H1 (cell line): Measurements from ENCODE around the gene CANX. TPM values are rescaled to one million over a fixed set of nuclear protein-coding genes. Genes with fewer than 3 reads are reported as not detected.

ENCODE experiments used
- CTCF ChIA-PET: fragments of 300-600 bp; sonication (Branson Sonifier 250); formaldehyde crosslinking; loops from one replicate; lab custom pipeline; 2021; ENCODE audit not compliant: partially characterized antibody; lab: Charles Lee
- POLR2A ChIA-PET: fragments of 300-600 bp; sonication (Branson Sonifier 250); formaldehyde crosslinking; loops from one replicate; lab custom pipeline; 2021; ENCODE audit warnings: inconsistent platforms; ENCODE audit not compliant: partially characterized antibody; lab: Charles Lee
- DNase-seq, 2 experiments: peaks; one replicate each; pipeline versions ENCODE4 v3.0.0 to v3.0.0-alpha.2; 2010 to 2022; ENCODE audit warnings: low spot score in 2 of 2, low read depth in 1 of 2, mixed read lengths in 1 of 2
- FAIRE-seq: peaks from 2 replicates; lab custom pipeline; 2011; peaks lifted over from hg19 to GRCh38; lab: Jason Lieb, UNC
- H2AFZ ChIP-seq: 2 replicates; pipeline ENCODE4 v1.8.1; 2012; ENCODE audit warnings: low read length, inconsistent platforms
- H2AK5ac ChIP-seq: 2 replicates; pipeline ENCODE4 v1.6.1; 2013; ENCODE audit warnings: low read depth, low read length
- H2BK120ac ChIP-seq: replicated peaks from 2 replicates; pipeline ENCODE3; 2013; ENCODE audit warnings: low read depth, low read length, inconsistent platforms
- H2BK12ac ChIP-seq: 2 replicates; pipeline ENCODE4 v1.6.1; 2013; ENCODE audit warnings: low read depth, low read length
- H2BK15ac ChIP-seq: 2 replicates; pipeline ENCODE4 v1.6.1; 2013; ENCODE audit warnings: low read length
- H2BK20ac ChIP-seq: 2 replicates; pipeline ENCODE4 v1.6.1; 2013; ENCODE audit warnings: low read length
- H2BK5ac ChIP-seq: 2 replicates; pipeline ENCODE4 v1.6.1; 2013; ENCODE audit warnings: low read depth, low read length
- H3K14ac ChIP-seq: 2 replicates; pipeline ENCODE4 v1.6.1; 2013; ENCODE audit warnings: inconsistent platforms; ENCODE audit not compliant: insufficient read length
- H3K18ac ChIP-seq: 2 replicates; pipeline ENCODE4 v1.6.1; 2013; ENCODE audit warnings: low read length; ENCODE audit errors: extremely low read depth
- H3K23ac ChIP-seq: 2 replicates; pipeline ENCODE4 v1.6.1; 2013; ENCODE audit warnings: inconsistent platforms; ENCODE audit not compliant: insufficient read length
- H3K23me2 ChIP-seq: 2 replicates; pipeline ENCODE4 v1.6.1; 2013; ENCODE audit warnings: low read depth, low read length
- H3K27ac ChIP-seq: 2 replicates; pipeline ENCODE4 v1.6.1; 2011; ENCODE audit warnings: low read depth, low read length, inconsistent platforms
- H3K27me3 ChIP-seq, 4 experiments: replicated peaks in 1 of 4; 1 replicate in 1 of 4; 2 replicates in 3 of 4; pipeline versions ENCODE4 v1.6.1 to v1.8.1; 2011 to 2013; ENCODE audit warnings: low read length in 3 of 4, mild to moderate bottlenecking in 3 of 4, inconsistent platforms in 2 of 4, mixed read lengths in 2 of 4, moderate library complexity in 1 of 4; ENCODE audit not compliant: control insufficient read depth in 3 of 4, insufficient read depth in 3 of 4; ENCODE audit errors: extremely low read depth in 1 of 4
- H3K36me3 ChIP-seq, 4 experiments: 2 replicates each; pipeline versions ENCODE4 v1.6.1 to v1.8.1; 2011 to 2013; ENCODE audit warnings: mild to moderate bottlenecking in 4 of 4, low read length in 3 of 4, moderate library complexity in 2 of 4, control low read depth in 1 of 4, inconsistent platforms in 1 of 4; ENCODE audit not compliant: insufficient read depth in 4 of 4, control insufficient read depth in 2 of 4
- H3K4ac ChIP-seq: replicated peaks from 2 replicates; pipeline ENCODE3; 2013; ENCODE audit warnings: low read length, low read depth, mixed read lengths, inconsistent platforms; ENCODE audit not compliant: insufficient read length
- H3K4me1 ChIP-seq, 4 experiments: replicated peaks in 1 of 4; 1 replicate in 1 of 4; 2 replicates in 3 of 4; pipeline versions ENCODE4 v1.6.1 to v1.8.1; 2011 to 2013; ENCODE audit warnings: low read length in 3 of 4, inconsistent platforms in 2 of 4, mixed read lengths in 1 of 4; ENCODE audit not compliant: insufficient read depth in 4 of 4, control insufficient read depth in 3 of 4
- H3K4me2 ChIP-seq, 2 experiments: 2 replicates each; pipeline versions ENCODE4 v1.6.1 to v1.8.1; 2011 to 2013; ENCODE audit warnings: low read depth in 2 of 2, low read length in 2 of 2, control low read depth in 1 of 2, inconsistent platforms in 1 of 2, mild to moderate bottlenecking in 1 of 2; ENCODE audit not compliant: insufficient read depth in 1 of 2
- H3K4me3 ChIP-seq, 4 experiments: fragments of 200-600, 300-600 bp in 1 of 4; sonication (generic), shearing (Covaris generic), sonication (Bioruptor Twin) in 1 of 4; 2 replicates each; pipeline versions ENCODE4 v1.5.1 to v1.8.1; 2011 to 2016; ENCODE audit warnings: low read length in 4 of 4, low read depth in 3 of 4, control low read depth in 2 of 4, inconsistent platforms in 2 of 4, mild to moderate bottlenecking in 2 of 4, mixed read lengths in 1 of 4, moderate library complexity in 1 of 4; ENCODE audit not compliant: insufficient read depth in 2 of 4; ENCODE audit errors: extremely low read depth in 1 of 4
- H3K56ac ChIP-seq: replicated peaks from 2 replicates; pipeline ENCODE3; 2013; ENCODE audit warnings: low read depth, mild to moderate bottlenecking, mixed read lengths, low read length, inconsistent platforms; ENCODE audit not compliant: insufficient read length
- H3K79me1 ChIP-seq: 2 replicates; pipeline ENCODE4 v1.6.1; 2013; ENCODE audit warnings: low read depth, low read length, control low read depth
- H3K79me2 ChIP-seq, 2 experiments: 2 replicates each; pipeline versions ENCODE4 v1.6.1 to v1.8.1; 2012 to 2013; ENCODE audit warnings: low read length in 2 of 2, mild to moderate bottlenecking in 2 of 2, inconsistent platforms in 1 of 2; ENCODE audit not compliant: insufficient read depth in 2 of 2, control insufficient read depth in 1 of 2
- H3K9ac ChIP-seq, 4 experiments: replicated peaks in 1 of 4; 1 replicate in 1 of 4; 2 replicates in 3 of 4; pipeline versions ENCODE4 v1.6.1 to v1.8.1; 2011 to 2013; ENCODE audit warnings: low read depth in 3 of 4, low read length in 3 of 4, control low read depth in 2 of 4, mild to moderate bottlenecking in 2 of 4, moderate library complexity in 2 of 4, inconsistent platforms in 1 of 4; ENCODE audit errors: extremely low read depth in 1 of 4
- H3K9me3 ChIP-seq, 2 experiments: 2 replicates each; pipeline versions ENCODE4 v1.6.1 to v1.8.1; 2012 to 2013; ENCODE audit warnings: mild to moderate bottlenecking in 2 of 2, moderate library complexity in 2 of 2, control low read depth in 1 of 2, inconsistent platforms in 1 of 2, low read depth in 1 of 2, low read length in 1 of 2, mixed read lengths in 1 of 2; ENCODE audit not compliant: insufficient read depth in 2 of 2
- H4K20me1 ChIP-seq, 2 experiments: replicated peaks in 1 of 2; 2 replicates each; pipeline versions ENCODE3 to v1.8.1; 2011 to 2013; ENCODE audit warnings: inconsistent platforms in 2 of 2, low read length in 2 of 2, mild to moderate bottlenecking in 1 of 2; ENCODE audit not compliant: insufficient read depth in 2 of 2, control insufficient read depth in 1 of 2
- H4K5ac ChIP-seq: 2 replicates; pipeline ENCODE4 v1.6.1; 2013; ENCODE audit warnings: low read length, low read depth, mixed read lengths, inconsistent platforms; ENCODE audit not compliant: insufficient read length
- H4K8ac ChIP-seq: 2 replicates; pipeline ENCODE4 v1.8.0; 2013; ENCODE audit warnings: mild to moderate bottlenecking, moderate library complexity, low read length, inconsistent platforms; ENCODE audit not compliant: insufficient read depth; ENCODE audit errors: extremely low read depth
- H4K91ac ChIP-seq: replicated peaks from 2 replicates; pipeline ENCODE3; 2013; ENCODE audit warnings: low read length, mixed read lengths, inconsistent platforms; ENCODE audit not compliant: insufficient read length
- BACH1 ChIP-seq: IDR thresholded peaks from 2 replicates; pipeline ENCODE4 v1.6.1; 2012; ENCODE audit warnings: low read length, improper control_type of control experiment
- EP300 ChIP-seq, 2 experiments: IDR thresholded peaks; 1 replicate in 1 of 2; 2 replicates in 1 of 2; pipeline ENCODE4 v1.6.1; 2011 to 2012; ENCODE audit warnings: low read depth in 2 of 2, low read length in 2 of 2, mild to moderate bottlenecking in 2 of 2, borderline replicate concordance in 1 of 2, inconsistent platforms in 1 of 2, moderate library complexity in 1 of 2
- GTF2F1 ChIP-seq: IDR thresholded peaks from 2 replicates; pipeline ENCODE4 v1.6.1; 2012; ENCODE audit warnings: low read depth, low read length, improper control_type of control experiment, borderline replicate concordance
- KDM5A ChIP-seq: fragments of 200-600 bp; IDR thresholded peaks from 2 replicates; pipeline ENCODE4 v1.7.1; 2012; ENCODE audit warnings: mild to moderate bottlenecking, low read length, inconsistent platforms, mixed read lengths
- SP2 ChIP-seq: IDR thresholded peaks from 2 replicates; pipeline ENCODE4 v1.6.1; 2012; ENCODE audit warnings: mild to moderate bottlenecking, low read length, inconsistent platforms
- ZNF274 ChIP-seq: IDR thresholded peaks from 2 replicates; pipeline ENCODE4 v1.7.0; 2012; ENCODE audit warnings: low read length, borderline replicate concordance; ENCODE audit errors: extremely low read depth
- WGBS, 2 experiments: shearing (Covaris generic) in 1 of 2; methylation state at CpG; one replicate each; pipeline versions ENCODE4 v1.1.6 to v1.1.7; 2013 to 2015; ENCODE audit warnings: low lambda C conversion rate in 2 of 2, mixed read lengths in 2 of 2, inconsistent platforms in 1 of 2, low coverage in 1 of 2, missing lambda C conversion rate in 1 of 2; ENCODE audit not compliant: insufficient replicate concordance in 2 of 2, insufficient coverage in 1 of 2, insufficient read length in 1 of 2; ENCODE audit errors: extremely low coverage in 1 of 2, missing lambda C conversion rate in 1 of 2; 5-methylcytosine and 5-hydroxymethylcytosine counted together
- polyA plus RNA-seq, 7 experiments: library from polyadenylated mRNA; depleted of rRNA in 3 of 7; stranded (reverse) in 5 of 7; unstranded in 2 of 7; fragments of >200 nt in 5 of 7; fragments of 200-250 nt in 2 of 7; gene quantifications; 1 replicate in 5 of 7; 2 replicates in 1 of 7; 4 replicates in 1 of 7; pipeline versions ENCODE4 v1.2.1 to v1.2.3, GENCODE V29; 2011 to 2013; ENCODE audit warnings: missing spikeins in 2 of 7, mixed read lengths in 2 of 7
- total RNA-seq: library from RNA; stranded (reverse); fragmentation: NEBNext Ultra II Directional; extraction: Animal tissue kit (Norgen Biotek cat#: 25700); gene quantifications from 2 replicates; pipeline ENCODE4 v1.2.1, GENCODE V29; 2021
- TF ChIP-seq, protein P1 (sequence below): IDR thresholded peaks from 2 replicates; pipeline ENCODE4 v1.6.1; 2012; ENCODE audit warnings: low read length, inconsistent platforms
- TF ChIP-seq, protein P2 (sequence below): IDR thresholded peaks from 2 replicates; pipeline ENCODE4 v1.6.1; 2011; ENCODE audit warnings: low read length, improper control_type of control experiment

The CANX gene
- total and polyA plus RNA-seq, 2 of the 8 experiments (the other 6 are each of a cell fraction or from before 2014, with no cell fraction given): 136 to 691 TPM

DNA sequence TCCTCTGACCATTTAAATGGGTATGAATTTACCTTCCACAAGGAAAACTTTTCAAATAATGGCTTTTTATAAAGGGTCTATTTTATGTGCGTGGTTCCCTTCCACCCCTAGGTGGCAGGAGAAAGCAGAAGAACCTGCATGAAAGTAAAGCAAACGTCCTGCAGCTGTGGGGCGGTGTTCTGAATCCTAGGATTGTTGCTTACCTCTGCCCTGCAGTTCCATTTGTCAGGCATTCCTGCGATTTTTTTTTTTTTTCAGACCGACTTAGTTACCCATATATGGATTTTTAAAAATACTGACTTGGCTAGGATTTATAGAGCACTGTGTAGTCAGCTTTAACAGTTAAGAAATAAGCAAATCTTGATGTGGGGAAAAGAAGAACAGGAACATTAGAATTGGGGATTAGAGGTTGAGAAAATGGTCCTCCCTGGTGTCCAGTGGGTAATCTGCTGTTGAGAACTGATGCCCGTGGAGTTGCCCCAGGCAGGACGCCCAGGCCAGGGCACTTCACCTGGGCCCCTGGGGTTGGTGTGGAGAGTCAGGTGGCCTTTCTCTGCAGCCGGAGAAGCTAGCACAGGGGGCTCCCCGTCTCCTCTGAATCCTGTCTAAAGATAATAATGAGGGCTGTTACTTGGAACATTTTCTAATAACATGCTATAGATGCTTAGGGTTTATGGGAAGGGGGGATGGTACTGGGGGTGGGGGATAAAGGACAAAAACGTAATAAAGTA, 64.6 kb downstream of the CANX start:
- ChIA-PET POLR2A (interaction anchor here (0.6 to 2.5 kb wide), 7 partner anchors 13 to 150 kb away, joined by 3 to 10 read pairs (median 4); partner anchors contain the start of gene HNRNPH1), CTCF (interaction anchor here (0.6 to 4.9 kb wide), 34 partner anchors 9 to 1010 kb away, joined by 3 to 32 read pairs (median 4); partner anchors contain the start of gene LTC4S)
- Histone ChIP-seq H2BK15ac (no peak overlapping the region), H3K9me3 (no peaks in the 10 kb centered on the region), H2BK20ac (no peak overlapping the region), H4K91ac (no peak overlapping the region), H2BK120ac (no peak overlapping the region), H4K5ac (no peak overlapping the region), H2AFZ (no peak overlapping the region), H3K4me2 (no peak overlapping the region), H3K4me3 (no peak overlapping the region), H4K20me1 (peaks cover 24 to 34% of the 10 kb centered on the region in 2 experiments), H3K27ac (no peak overlapping the region), H3K56ac (no peak overlapping the region), H3K18ac (no peak overlapping the region), H2BK12ac (no peak overlapping the region), H3K23me2 (no peaks in the 10 kb centered on the region), H3K9ac (no peak overlapping the region), H3K79me1 (peaks cover 21% of the 10 kb centered on the region), H3K23ac (no peak overlapping the region), H3K36me3 (peaks cover 14 to 25% (median 16%) of the 10 kb centered on the region in 4 experiments), H2AK5ac (no peak overlapping the region), H3K14ac (no peak overlapping the region), H3K79me2 (peaks cover 3 to 76% of the 10 kb centered on the region in 2 experiments; a peak in 3 of 4 replicates), H3K27me3 (no peaks in the 10 kb centered on the region), H4K8ac (no peak overlapping the region), H3K4ac (no peak overlapping the region), H3K4me1 (peaks cover 3 to 19% (median 5%) of the 10 kb centered on the region in 4 experiments), H2BK5ac (0 out of 2 replicates have a peak overlapping the region, but pooled peaks have one; percentile 36)
- FAIRE-seq: peak; percentile 77
- no peak for DNase-seq
- 43% methylated on average over 10 of the region's 10 CpGs; no CpG with 5 or more reads in 1 of the 2 experiments for WGBS, 2 experiments
- TF ChIP-seq EP300 (IDR thresholded peaks at IDR 0.05; ENCODE audit: borderline replicate concordance in 1 of 2, low read depth in 2 of 2, low read length in 2 of 2): no peak
- no peak for TF ChIP-seq GTF2F1
- TF ChIP-seq, protein P1, sequence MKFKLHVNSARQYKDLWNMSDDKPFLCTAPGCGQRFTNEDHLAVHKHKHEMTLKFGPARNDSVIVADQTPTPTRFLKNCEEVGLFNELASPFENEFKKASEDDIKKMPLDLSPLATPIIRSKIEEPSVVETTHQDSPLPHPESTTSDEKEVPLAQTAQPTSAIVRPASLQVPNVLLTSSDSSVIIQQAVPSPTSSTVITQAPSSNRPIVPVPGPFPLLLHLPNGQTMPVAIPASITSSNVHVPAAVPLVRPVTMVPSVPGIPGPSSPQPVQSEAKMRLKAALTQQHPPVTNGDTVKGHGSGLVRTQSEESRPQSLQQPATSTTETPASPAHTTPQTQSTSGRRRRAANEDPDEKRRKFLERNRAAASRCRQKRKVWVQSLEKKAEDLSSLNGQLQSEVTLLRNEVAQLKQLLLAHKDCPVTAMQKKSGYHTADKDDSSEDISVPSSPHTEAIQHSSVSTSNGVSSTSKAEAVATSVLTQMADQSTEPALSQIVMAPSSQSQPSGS: no peak
- no peak for TF ChIP-seq KDM5A
- 0 out of 2 replicates have a peak, but pooled peaks have one; percentile 15 for TF ChIP-seq BACH1
- no peak for TF ChIP-seq ZNF274
- TF ChIP-seq, protein P2, sequence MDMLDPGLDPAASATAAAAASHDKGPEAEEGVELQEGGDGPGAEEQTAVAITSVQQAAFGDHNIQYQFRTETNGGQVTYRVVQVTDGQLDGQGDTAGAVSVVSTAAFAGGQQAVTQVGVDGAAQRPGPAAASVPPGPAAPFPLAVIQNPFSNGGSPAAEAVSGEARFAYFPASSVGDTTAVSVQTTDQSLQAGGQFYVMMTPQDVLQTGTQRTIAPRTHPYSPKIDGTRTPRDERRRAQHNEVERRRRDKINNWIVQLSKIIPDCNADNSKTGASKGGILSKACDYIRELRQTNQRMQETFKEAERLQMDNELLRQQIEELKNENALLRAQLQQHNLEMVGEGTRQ: no peak
- TF ChIP-seq SP2: no peak
